GM18498 (cell line): ENCODE data around the gene RGMA.
"Not testable (repeated sequence)": the region's sequence is repeated elsewhere in the genome, so short reads cannot be mapped to it uniquely, and the experiment has no call there.

Experiments used
- ATAC-seq: cut with Tn5 transposase; IDR thresholded peaks from one replicate; pipeline ENCODE4 v1.9.1; 2021; ENCODE audit warnings: mild to moderate bottlenecking, moderate library complexity; ENCODE audit not compliant: unreplicated experiment

RGMA gene

GRCh38 chr15:93067649-93068085 lies 21.3 kb downstream of the RGMA start:
- ATAC-seq: no peak

GRCh38 chr15:93066834-93067648 lies 22.0 kb downstream of the RGMA start:
- ATAC-seq: no peak

GRCh38 chr15:93066224-93066681 lies 22.8 kb downstream of the RGMA start:
- ATAC-seq: no peak

- ATAC-seq: no peak
Measured at GRCh38 chr15:93065641-93066045, 23.4 kb downstream of the RGMA start.

GRCh38 chr15:93063796-93064690 lies 25.0 kb downstream of the RGMA start:
- no peak for ATAC-seq

GRCh38 chr15:93063262-93063671 lies 25.7 kb downstream of the RGMA start:
- ATAC-seq: no peak

GRCh38 chr15:93062628-93063261 lies 26.3 kb downstream of the RGMA start:
- ATAC-seq: not testable (repeated sequence)

GRCh38 chr15:93060336-93061248 lies 28.4 kb downstream of the RGMA start:
- no peak for ATAC-seq

- ATAC-seq: no peak
Measured at GRCh38 chr15:93059442-93059841, 29.6 kb downstream of the RGMA start.

- ATAC-seq: no peak
Measured at GRCh38 chr15:93058904-93059427, 30.0 kb downstream of the RGMA start.

- ATAC-seq: no peak
Measured at GRCh38 chr15:93058128-93058527, 30.9 kb downstream of the RGMA start.

GRCh38 chr15:93057618-93058017 lies 31.4 kb downstream of the RGMA start:
- ATAC-seq: no peak

- no peak for ATAC-seq
Measured at GRCh38 chr15:93056836-93057235, 32.2 kb downstream of the RGMA start.

GRCh38 chr15:93055211-93055610 lies 33.8 kb downstream of the RGMA start:
- ATAC-seq: no peak

GRCh38 chr15:93052090-93052879 lies 36.7 kb downstream of the RGMA start:
- no peak for ATAC-seq

GRCh38 chr15:93051236-93052089 lies 37.5 kb downstream of the RGMA start:
- no peak for ATAC-seq

GRCh38 chr15:93050648-93051047 lies 38.4 kb downstream of the RGMA start:
- no peak for ATAC-seq

GRCh38 chr15:93049914-93050578 lies 39.0 kb downstream of the RGMA start:
- ATAC-seq: no peak
